IMR-90 (cell line): Measurements from ENCODE around the gene NCOA7. TPM values are rescaled to one million over a fixed set of nuclear protein-coding genes. Genes with fewer than 3 reads are reported as not detected.

ENCODE experiments used
- ATAC-seq: fragments of 200-7000 bp; cut with Tn5 transposase; 2 replicates; pipeline ENCODE4 v1.9.1; 2020; ENCODE audit warnings: low read depth, mild to moderate bottlenecking, moderate library complexity
- BruUV-seq: library from RNA; stranded (reverse); fragments of 400-500 nt; replicated peaks from 2 replicates; lab custom pipeline; 2021; lab: Mats Ljungman, UMichigan
- CTCF ChIA-PET: fragments of 300-600 bp; formaldehyde crosslinking; extraction: SDS; loops from one replicate; lab custom pipeline; 2021; ENCODE audit warnings: antibody characterized with exemption; lab: Yijun Ruan, JAX
- POLR2A ChIA-PET: fragments of 300-600 bp; sonication (Branson Sonifier 250); formaldehyde crosslinking; loops from one replicate; lab custom pipeline; 2022; ENCODE audit warnings: antibody characterized with exemption; ENCODE audit not compliant: unreplicated experiment; lab: Charles Lee
- DNase-seq: peaks from one replicate; pipeline ENCODE4 v3.0.0; 2013
- H2AFZ ChIP-seq: replicated peaks from 2 replicates; pipeline ENCODE3; 2013; ENCODE audit warnings: low read length, mild to moderate bottlenecking; ENCODE audit not compliant: poor library complexity
- H2AK5ac ChIP-seq: 2 replicates; pipeline ENCODE4 v1.6.1; 2013; ENCODE audit warnings: low read depth, low read length, inconsistent platforms
- H2AK9ac ChIP-seq: replicated peaks from 2 replicates; pipeline ENCODE3; 2013; ENCODE audit warnings: mild to moderate bottlenecking, low read depth, low read length, moderate library complexity; ENCODE audit not compliant: poor library complexity
- H2BK120ac ChIP-seq: 2 replicates; pipeline ENCODE4 v1.6.1; 2013; ENCODE audit warnings: low read depth, low read length, inconsistent platforms
- H2BK15ac ChIP-seq: 3 replicates; pipeline ENCODE4 v1.6.1; 2013; ENCODE audit warnings: low read depth, low read length, inconsistent platforms
- H2BK20ac ChIP-seq: 2 replicates; pipeline ENCODE4 v1.6.1; 2013; ENCODE audit warnings: low read depth, mild to moderate bottlenecking, inconsistent platforms, low read length, moderate library complexity
- H2BK5ac ChIP-seq: 2 replicates; pipeline ENCODE4 v1.6.1; 2013; ENCODE audit warnings: mild to moderate bottlenecking, low read depth, low read length, inconsistent platforms; ENCODE audit not compliant: poor library complexity, severe bottlenecking
- H3K14ac ChIP-seq: replicated peaks from 2 replicates; pipeline ENCODE4 v1.6.1; 2013; ENCODE audit warnings: low read depth, low read length, inconsistent platforms
- H3K18ac ChIP-seq: 2 replicates; pipeline ENCODE4 v1.6.1; 2013; ENCODE audit warnings: low read depth, low read length, control low read depth
- H3K23ac ChIP-seq: 2 replicates; pipeline ENCODE4 v1.6.1; 2013; ENCODE audit warnings: low read depth, low read length, inconsistent platforms
- H3K27ac ChIP-seq: 2 replicates; pipeline ENCODE4 v1.5.1; 2013; ENCODE audit warnings: mild to moderate bottlenecking, control low read depth, low read length; ENCODE audit not compliant: insufficient read depth
- H3K27me3 ChIP-seq: 2 replicates; pipeline ENCODE4 v1.6.1; 2013; ENCODE audit warnings: low read length; ENCODE audit not compliant: control insufficient read depth, insufficient read depth
- H3K36me3 ChIP-seq: 2 replicates; pipeline ENCODE4 v1.6.1; 2013; ENCODE audit warnings: low read length, mixed read lengths; ENCODE audit not compliant: control insufficient read depth, insufficient read depth
- H3K4ac ChIP-seq: 2 replicates; pipeline ENCODE4 v1.6.1; 2013; ENCODE audit warnings: low read depth, low read length, inconsistent platforms
- H3K4me1 ChIP-seq: 2 replicates; pipeline ENCODE4 v1.6.1; 2013; ENCODE audit warnings: low read length, mixed read lengths; ENCODE audit not compliant: control insufficient read depth, insufficient read depth
- H3K4me2 ChIP-seq: 2 replicates; pipeline ENCODE4 v1.6.1; 2013; ENCODE audit warnings: low read depth, mild to moderate bottlenecking, control low read depth, low read length, moderate library complexity
- H3K4me3 ChIP-seq: 2 replicates; pipeline ENCODE4 v1.5.1; 2013; ENCODE audit warnings: low read depth, mild to moderate bottlenecking, control low read depth, low read length, moderate library complexity; ENCODE audit not compliant: insufficient read depth
- H3K56ac ChIP-seq: 2 replicates; pipeline ENCODE4 v1.6.1; 2013; ENCODE audit warnings: low read length, inconsistent platforms; ENCODE audit not compliant: insufficient read depth; ENCODE audit errors: extremely low read depth
- H3K79me1 ChIP-seq, 2 experiments: 2 replicates each; pipeline ENCODE4 v1.6.1; 2013; ENCODE audit warnings: low read length in 2 of 2, inconsistent platforms in 1 of 2, low read depth in 1 of 2
- H3K9ac ChIP-seq: 2 replicates; pipeline ENCODE4 v1.6.1; 2013; ENCODE audit warnings: low read depth, low read length, control low read depth
- H3K9me1 ChIP-seq: 2 replicates; pipeline ENCODE4 v1.6.1; 2013; ENCODE audit warnings: low read length, inconsistent platforms; ENCODE audit not compliant: insufficient read depth
- H3K9me3 ChIP-seq: 2 replicates; pipeline ENCODE4 v1.6.1; 2013; ENCODE audit warnings: low read length; ENCODE audit not compliant: control insufficient read depth, insufficient read depth
- H4K20me1 ChIP-seq: 2 replicates; pipeline ENCODE4 v1.6.1; 2013; ENCODE audit warnings: low read length, inconsistent platforms; ENCODE audit not compliant: insufficient read depth
- H4K5ac ChIP-seq: 2 replicates; pipeline ENCODE4 v1.6.1; 2013; ENCODE audit warnings: mild to moderate bottlenecking, low read depth, low read length, control low read depth
- H4K8ac ChIP-seq, 2 experiments: 2 replicates each; pipeline ENCODE4 v1.6.1; 2013; ENCODE audit warnings: low read depth in 2 of 2, low read length in 2 of 2, control low read depth in 1 of 2, inconsistent platforms in 1 of 2
- H4K91ac ChIP-seq: 2 replicates; pipeline ENCODE4 v1.6.1; 2013; ENCODE audit warnings: low read depth, low read length, inconsistent platforms; ENCODE audit not compliant: insufficient read depth
- CEBPB ChIP-seq: IDR thresholded peaks from 2 replicates; pipeline ENCODE4 v1.6.1; 2012; ENCODE audit warnings: low read depth, low read length, improper control_type of control experiment
- ELK1 ChIP-seq: fragments of 150-350 bp; IDR thresholded peaks from 2 replicates; pipeline ENCODE4 v1.6.1; 2016; ENCODE audit warnings: low read depth, mild to moderate bottlenecking, low read length, moderate library complexity, borderline replicate concordance
- FOS ChIP-seq: fragments of 150-350 bp; IDR thresholded peaks from 2 replicates; pipeline ENCODE4 v1.6.1; 2016; ENCODE audit warnings: low read depth, low read length
- MXI1 ChIP-seq: IDR thresholded peaks from 2 replicates; pipeline ENCODE4 v1.6.1; 2012; ENCODE audit warnings: low read depth, mild to moderate bottlenecking, low read length, moderate library complexity, borderline replicate concordance
- NFE2L2 ChIP-seq: fragments of 150-350 bp; IDR thresholded peaks from 2 replicates; pipeline ENCODE4 v1.6.1; 2016; ENCODE audit warnings: low read depth, mild to moderate bottlenecking, low read length
- POLR2A ChIP-seq: IDR thresholded peaks from 2 replicates; pipeline ENCODE4 v1.6.1; 2012; ENCODE audit warnings: mild to moderate bottlenecking, low read depth, low read length
- WGBS, 2 experiments: methylation state at CpG; one replicate each; pipeline versions ENCODE4 v1.1.5 to v1.1.7; 2013; ENCODE audit warnings: missing lambda C conversion rate in 2 of 2; ENCODE audit not compliant: insufficient read length in 1 of 2; ENCODE audit errors: extremely low coverage in 2 of 2; 5-methylcytosine and 5-hydroxymethylcytosine counted together
- dilution Hi-C: fragments of 300-500 bp; cut with HindIII; formaldehyde crosslinking; loops from one replicate; pipeline ENCODE4 v1.14.3; 2018; ENCODE audit warnings: low sequenced_read_pairs; ENCODE audit not compliant: unreplicated experiment
- in situ Hi-C: fragments of 300-500 bp; cut with MboI; formaldehyde crosslinking; loops from 3 replicates; pipeline ENCODE4 v1.14.3; 2019; ENCODE audit warnings: low sequenced_read_pairs, inconsistent platforms, mixed read lengths
- intact Hi-C: fragments of 100-400 bp; cut with micrococcal nuclease; formaldehyde crosslinking; loops from 2 replicates; pipeline ENCODE4 v1.10.0; 2022
- polyA plus RNA-seq, 3 experiments: library from polyadenylated mRNA; depleted of rRNA; stranded (reverse); fragments of >200 nt; gene quantifications; 2 replicates each; pipeline ENCODE4 v1.2.3, GENCODE V29; 2012; ENCODE audit warnings: low replicate concordance in 1 of 3
- total RNA-seq: library from RNA; depleted of rRNA; stranded (reverse); fragments of >200 nt; gene quantifications from 2 replicates; pipeline ENCODE4 v1.2.3, GENCODE V29; 2012

NCOA7 gene
- total and polyA plus RNA-seq, 2 of the 4 experiments (the other 2 are of a cell fraction) = 12.6 to 12.9 TPM

- peak overlapping the region; percentile 75 for H2AK5ac ChIP-seq
- H2BK15ac ChIP-seq = peak overlapping the region; percentile 88; the same call in 2 of the 3 replicates
- peak overlapping the region; percentile 74 for H3K4ac ChIP-seq
- peak overlapping the region; percentile 81 for H2BK20ac ChIP-seq
- peak overlapping the region; percentile 46; the same call in 1 of the 2 replicates for H3K56ac ChIP-seq
- H4K5ac ChIP-seq = peak overlapping the region; percentile 98
- H2BK120ac ChIP-seq = peak overlapping the region; percentile 64
- H2AFZ ChIP-seq = no peak overlapping the region
- H3K14ac ChIP-seq = peak overlapping the region; percentile 77
- peaks cover 12% of the 10 kb centered on the region for H3K9me1 ChIP-seq
- peak overlapping the region; percentile 79 for H3K4me2 ChIP-seq
- CTCF ChIA-PET = interaction anchor here (0.6 kb wide), 2 partner anchors 128 to 967 kb away, joined by 3 read pairs; partner anchors contain the start of gene NCOA7
- H3K4me3 ChIP-seq = peak overlapping the region; percentile 39
- H3K4me1 ChIP-seq = peaks cover 7% of the 10 kb centered on the region
- H3K23ac ChIP-seq = no peak overlapping the region
- in situ Hi-C loops = no loop called here
- H3K27me3 ChIP-seq = no peaks in the 10 kb centered on the region
- ATAC-seq (peak; percentile 79), DNase-seq (peak; percentile 90)
- intact Hi-C loops = no loop called here
- H4K8ac ChIP-seq = peak overlapping the region; percentile 43 to 64
- peaks cover 18% of the 10 kb centered on the region for H3K36me3 ChIP-seq
- no peaks in the 10 kb centered on the region for H3K79me1 ChIP-seq
- dilution Hi-C loops = no loop called here
- peak overlapping the region; percentile 79 for H3K9ac ChIP-seq
- no peaks in the 10 kb centered on the region for H3K9me3 ChIP-seq
- TF ChIP-seq ELK1 (peak; percentile 95), CEBPB (peak; percentile 77), POLR2A (peak; percentile 74), NFE2L2 (no peak), FOS (no peak), MXI1 (no peak)
- no TSS peak for BruUV-seq
- H2AK9ac ChIP-seq = peak overlapping the region; percentile 83
- H3K27ac ChIP-seq = peak overlapping the region; percentile 95
- POLR2A ChIA-PET = no interaction called here
- H3K18ac ChIP-seq = peak overlapping the region; percentile 92
- WGBS, 2 experiments = 57% methylated on average over 1 of the region's 13 CpGs; no CpG with 5 or more reads in 1 of the 2 experiments
- H4K91ac ChIP-seq = peak overlapping the region; percentile 57
- H2BK5ac ChIP-seq = peak overlapping the region; percentile 86
- H4K20me1 ChIP-seq = no peaks in the 10 kb centered on the region
These were observed 128.2 kb downstream of the NCOA7 start for GRCh38 chr6:125918681-125919566.
